Heart left ventricle (tissue), 16 donors: Measurements from ENCODE around the gene SIM2. TPM values are rescaled to one million over a fixed set of nuclear protein-coding genes. Genes with fewer than 3 reads are reported as not detected.
"Not testable (repeated sequence)": the region's sequence is repeated elsewhere in the genome, so short reads cannot be mapped to it uniquely, and the experiment has no call there.

Experiments used
- ATAC-seq, 4 donors: fragments of 200-7000 bp; cut with Tn5 transposase; one replicate each; pipeline ENCODE4 v1.9.1; 2020 to 2022; ENCODE audit warnings: moderate library complexity in 4 of 4, mild to moderate bottlenecking in 3 of 4, moderate number of reproducible peaks in 1 of 4
- DNase-seq, 5 donors: peaks; one replicate each; pipeline ENCODE4 v3.0.0-alpha.2; 2020
- H3K27ac ChIP-seq, 12 donors: fragments of 200-600 bp; sonication (generic) in 4 of 12; one replicate each; pipeline versions ENCODE4 v1.5.0 to v1.8.0; 2016 to 2022; ENCODE audit warnings: mild to moderate bottlenecking in 2 of 12
- H3K27me3 ChIP-seq, 9 donors: fragments of 200-600 bp; sonication (generic) in 2 of 9; one replicate each; pipeline versions ENCODE4 v1.5.1 to v1.8.0; 2016 to 2022; ENCODE audit warnings: mild to moderate bottlenecking in 3 of 9
- H3K36me3 ChIP-seq, 9 donors: fragments of 200-600 bp; sonication (generic) in 2 of 9; one replicate each; pipeline versions ENCODE4 v1.5.0 to v1.8.0; 2018 to 2022; ENCODE audit warnings: mild to moderate bottlenecking in 2 of 9
- H3K4me1 ChIP-seq, 12 donors: fragments of 200-600 bp; sonication (generic) in 4 of 12; one replicate each; pipeline versions ENCODE4 v1.5.0 to v1.8.0; 2016 to 2022; ENCODE audit warnings: mild to moderate bottlenecking in 3 of 12
- H3K4me3 ChIP-seq, 12 donors: fragments of 200-600 bp; sonication (generic) in 4 of 12; one replicate each; pipeline versions ENCODE4 v1.5.0 to v1.8.0; 2017 to 2022; ENCODE audit warnings: mild to moderate bottlenecking in 9 of 12, moderate library complexity in 4 of 12
- H3K9me3 ChIP-seq, 12 donors: fragments of 200-600 bp; sonication (generic) in 4 of 12; one replicate each; pipeline versions ENCODE4 v1.5.0 to v1.8.0; 2016 to 2022; ENCODE audit warnings: mild to moderate bottlenecking in 1 of 12
- POLR2A ChIP-seq, 2 donors: fragments of 450-650 bp; IDR thresholded peaks; one replicate each; pipeline ENCODE4 v1.6.1; 2017; ENCODE audit warnings: antibody characterized with exemption in 2 of 2, mild to moderate bottlenecking in 2 of 2, moderate library complexity in 2 of 2
- WGBS, 4 donors: extraction: QIAGEN DNeasy Blood & Tissue Kit in 2 of 4; methylation state at CpG; one replicate each; pipeline versions ENCODE4 v1.1.5 to v1.1.7; 2013 to 2018; 5-methylcytosine and 5-hydroxymethylcytosine counted together
- intact Hi-C, 10 donors: fragments of 100-400 bp; cut with DNase I; formaldehyde crosslinking; loops; one replicate each; pipeline versions ENCODE4 v1.11.1 to v1.14.2; 2022
- polyA plus RNA-seq, 2 donors: library from polyadenylated mRNA; stranded (reverse); fragments of 200-250 nt; gene quantifications; one replicate each; pipeline ENCODE4 v1.2.3, GENCODE V29; 2013
- total RNA-seq, 9 donors: library from RNA; depleted of rRNA in 2 of 9; stranded (reverse); fragments of >200 nt in 2 of 9; fragmentation: NEBNext Ultra II Directional in 3 of 9; extraction: Animal tissue kit (Norgen Biotek cat#: 25700) in 3 of 9; gene quantifications; one replicate each; pipeline versions ENCODE4 v1.1.0 to v1.2.4, GENCODE V29; 2016 to 2023
- TF ChIP-seq, protein P1 (sequence below), 12 donors: fragments of 200-600 bp; sonication (generic) in 4 of 12; IDR thresholded peaks; one replicate each; pipeline versions ENCODE4 v1.5.0 to v1.8.0; 2018 to 2022; ENCODE audit warnings: antibody characterized with exemption in 12 of 12, mild to moderate bottlenecking in 5 of 12
- donor health status: ischemic (EF 13 %, LVEDD 7.1; RV severe dilation, severe dysfunction).
- donor health status: healthy with polysubstance abuse.
- donor health status: DM: no; HTN: yes; CAD: no.
- donor health status: DM: no; HTN: no; CAD: no.
- donor health status: ischemic (EF 25% LVEDD 6.9; RV normal size, moderate dysfunction).
- donor health status: ischemic (EF 25% LVEDD 5.7; RV mildly dilated, moderate dysfunction).
- donor health status: healthy.
- donor health status: DM: yes; HTN: yes; CAD: no.
- donor health status: ischemic (EF 35%, LVEDD 5.7; RV mildly dilated, moderate dysfunction).
- donor health status: nonischemic (EF 11% LVEDD 7.7; RV severe dilation, severe dysfunction).
- donor health status: DM: yes; HTN: yes; CAD: no.
- donor health status: PGD.
- donor health status: ischemic (EF 29% LVEDD 5.4; RV normal size, mild dysfunction).
- donor health status: nonischemic (EF 23%, LVEDD 6.1; RV moderate dilation, normal function).

The SIM2 gene
- total and polyA plus RNA-seq, 11 donors: 0.01 to 0.88 (median 0.15) TPM; not detected in 8

DNA sequence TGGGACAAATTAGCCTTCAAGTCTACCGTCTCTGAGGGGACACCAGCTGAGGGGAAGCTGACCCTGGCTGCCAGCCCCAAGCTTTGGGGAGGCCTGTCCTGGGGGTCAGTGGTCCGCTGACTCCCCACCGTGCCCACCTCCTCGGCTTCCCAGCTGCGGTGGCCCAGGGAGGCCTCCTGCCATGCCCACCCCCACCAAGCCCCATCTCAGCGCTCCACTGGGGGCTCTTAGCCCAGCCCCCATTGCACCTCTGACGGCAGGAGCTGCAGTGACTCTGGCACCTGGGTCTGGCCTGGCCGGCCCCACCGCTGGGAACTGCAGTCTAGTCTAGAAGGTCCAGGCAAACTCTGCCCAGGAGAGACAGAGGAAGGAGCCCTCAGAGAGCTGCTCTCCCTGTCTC lies 30.2 kb upstream of the SIM2 start:
- Histone ChIP-seq H3K27ac (no peak overlapping the region), H3K27me3 (peaks cover 0 to 41% (median 3%) of the 10 kb centered on the region in 9 donors), H3K4me1 (no peaks in the 10 kb centered on the region), H3K4me3 (no peak overlapping the region), H3K36me3 (no peaks in the 10 kb centered on the region), H3K9me3 (no peaks in the 10 kb centered on the region)
- intact Hi-C loops: loop anchor here in 2 of 10 donors (10.0 kb wide), 1 partner anchor 256 kb away; no protein-coding TSS in a partner anchor
- DNase-seq (no peak), ATAC-seq (no peak)
- 70 to 88% (median 71%) methylated on average over 1 to 9 of the region's 9 CpGs for WGBS, 4 donors
- no peak for TF ChIP-seq POLR2A (IDR thresholded peaks at IDR 0.05)
- TF ChIP-seq, protein P1, sequence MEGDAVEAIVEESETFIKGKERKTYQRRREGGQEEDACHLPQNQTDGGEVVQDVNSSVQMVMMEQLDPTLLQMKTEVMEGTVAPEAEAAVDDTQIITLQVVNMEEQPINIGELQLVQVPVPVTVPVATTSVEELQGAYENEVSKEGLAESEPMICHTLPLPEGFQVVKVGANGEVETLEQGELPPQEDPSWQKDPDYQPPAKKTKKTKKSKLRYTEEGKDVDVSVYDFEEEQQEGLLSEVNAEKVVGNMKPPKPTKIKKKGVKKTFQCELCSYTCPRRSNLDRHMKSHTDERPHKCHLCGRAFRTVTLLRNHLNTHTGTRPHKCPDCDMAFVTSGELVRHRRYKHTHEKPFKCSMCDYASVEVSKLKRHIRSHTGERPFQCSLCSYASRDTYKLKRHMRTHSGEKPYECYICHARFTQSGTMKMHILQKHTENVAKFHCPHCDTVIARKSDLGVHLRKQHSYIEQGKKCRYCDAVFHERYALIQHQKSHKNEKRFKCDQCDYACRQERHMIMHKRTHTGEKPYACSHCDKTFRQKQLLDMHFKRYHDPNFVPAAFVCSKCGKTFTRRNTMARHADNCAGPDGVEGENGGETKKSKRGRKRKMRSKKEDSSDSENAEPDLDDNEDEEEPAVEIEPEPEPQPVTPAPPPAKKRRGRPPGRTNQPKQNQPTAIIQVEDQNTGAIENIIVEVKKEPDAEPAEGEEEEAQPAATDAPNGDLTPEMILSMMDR (IDR thresholded peaks at IDR 0.05): no peak

DNA sequence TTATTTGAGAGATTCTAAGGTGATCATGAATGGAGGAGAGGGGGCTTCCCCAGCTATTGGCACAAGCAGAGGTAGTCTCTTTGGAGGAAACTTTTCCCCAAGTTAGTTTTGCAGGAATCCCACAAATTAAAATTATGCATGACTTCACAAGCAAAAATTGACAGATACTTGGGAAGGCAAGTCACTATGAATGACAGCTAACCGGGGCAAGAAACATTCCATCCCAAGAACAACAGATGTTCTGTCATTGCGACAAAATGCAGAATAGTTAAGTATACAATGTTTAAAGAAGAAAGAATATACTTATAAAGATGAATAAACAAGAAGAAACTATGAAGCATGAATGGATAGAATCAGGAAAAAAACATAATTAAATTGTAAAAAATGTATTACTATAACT lies 27.1 kb upstream of the SIM2 start:
- Histone ChIP-seq H3K36me3 (no peaks in the 10 kb centered on the region), H3K4me1 (no peaks in the 10 kb centered on the region), H3K9me3 (peaks cover 0 to 1% (median 0%) of the 10 kb centered on the region in 12 donors), H3K27ac (no peak overlapping the region), H3K27me3 (peaks cover 0 to 27% (median 5%) of the 10 kb centered on the region in 9 donors), H3K4me3 (no peak overlapping the region)
- intact Hi-C loops: no loop called here
- DNase-seq (no peak), ATAC-seq (no peak)
- TF ChIP-seq, protein P1 (IDR thresholded peaks at IDR 0.05): no peak
- TF ChIP-seq POLR2A (IDR thresholded peaks at IDR 0.05): no peak
- WGBS, 4 donors: 71 to 86% (median 81%) methylated on average over 2 of the region's 2 CpGs

DNA sequence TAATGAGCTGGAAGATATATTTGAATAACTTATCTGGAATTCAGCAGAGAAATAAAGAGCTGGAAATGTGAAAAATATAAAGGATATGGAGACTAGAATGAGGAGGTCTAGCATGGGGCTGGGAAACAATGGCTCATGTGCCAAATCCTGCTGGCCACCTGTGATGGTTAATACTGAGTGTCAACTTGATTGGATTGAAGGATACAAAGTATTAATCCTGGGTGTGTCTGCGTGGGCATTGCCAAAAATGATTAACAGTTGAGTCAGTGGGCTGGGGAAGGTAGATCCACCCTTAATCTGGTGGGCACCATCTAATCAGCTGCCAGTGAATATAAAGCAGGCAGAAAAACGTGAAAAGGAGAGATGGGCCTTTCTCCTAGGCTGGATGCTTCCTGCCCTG lies 26.6 kb upstream of the SIM2 start:
- H3K4me3 ChIP-seq, H3K36me3 ChIP-seq, DNase-seq, H3K9me3 ChIP-seq, intact Hi-C loops, H3K27ac ChIP-seq, H3K4me1 ChIP-seq, ATAC-seq: not testable (repeated sequence)
- 66 to 81% (median 73%) methylated on average over 2 of the region's 2 CpGs for WGBS, 4 donors
- H3K27me3 ChIP-seq: peaks cover 0 to 27% (median 5%) of the 10 kb centered on the region in 9 donors

DNA sequence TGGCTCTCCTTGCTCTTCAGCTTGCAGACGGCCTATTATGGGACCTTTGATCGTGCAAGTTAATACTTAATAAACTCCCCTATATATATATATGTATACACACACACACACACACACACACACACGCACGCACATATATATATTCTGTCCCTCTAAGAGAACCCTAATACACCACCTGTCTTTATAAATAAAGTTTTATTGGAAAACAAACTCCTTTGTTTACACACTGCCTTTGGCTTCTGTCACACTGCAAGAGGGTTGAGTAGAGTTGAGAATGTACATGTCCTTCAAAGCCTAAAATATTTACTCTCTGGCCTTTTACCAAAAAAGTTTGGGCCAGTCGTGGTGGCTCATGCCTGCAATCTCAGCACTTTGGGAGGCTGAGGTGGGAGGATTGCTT lies 26.2 kb upstream of the SIM2 start:
- WGBS, 4 donors: 83 to 88% (median 85%) methylated on average over 5 of the region's 5 CpGs
- ATAC-seq (no peak), DNase-seq (no peak)
- Histone ChIP-seq H3K27me3 (peaks cover 0 to 27% (median 7%) of the 10 kb centered on the region in 9 donors), H3K36me3 (no peaks in the 10 kb centered on the region), H3K27ac (no peak overlapping the region), H3K4me3 (no peak overlapping the region), H3K4me1 (no peaks in the 10 kb centered on the region), H3K9me3 (peaks cover 0 to 3% (median 0%) of the 10 kb centered on the region in 12 donors)
- intact Hi-C loops: no loop called here
- no peak for TF ChIP-seq POLR2A (IDR thresholded peaks at IDR 0.05)
- TF ChIP-seq, protein P1 (IDR thresholded peaks at IDR 0.05): no peak
